ENCODE measurements around the gene TANC1. TPM values are rescaled to one million over a fixed set of nuclear protein-coding genes. Genes with fewer than 3 reads are reported as not detected.

Gene TANC1
- total and polyA plus RNA-seq, 2 of the 4 experiments (the other 2 are of a cell fraction) = 10.2 to 12.9 TPM

DNA sequence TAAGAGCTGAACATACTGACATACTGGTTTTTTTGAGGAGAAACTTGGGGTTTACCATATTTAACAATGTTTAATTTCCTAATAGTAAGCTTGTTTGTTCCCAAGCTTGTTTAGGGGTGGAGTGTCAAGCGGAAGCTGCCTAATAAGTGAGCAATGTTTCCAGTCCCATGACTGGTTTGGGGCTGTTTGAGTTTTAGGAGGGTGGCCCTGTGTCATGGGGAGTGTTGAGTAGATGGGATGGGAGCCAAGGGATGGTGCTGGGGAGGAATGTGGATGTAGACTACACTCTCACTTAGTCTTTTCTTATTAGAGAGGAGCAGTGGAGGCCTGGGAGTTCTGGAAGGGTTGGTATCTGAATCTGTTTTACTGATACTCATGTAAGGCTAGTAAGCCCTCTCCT, 128.5 kb downstream of the TANC1 start:
- BruUV-seq (replicated peaks) = no TSS peak
- Histone ChIP-seq H4K20me1 (ENCODE audit: insufficient read depth, low read length) (no peaks in the 10 kb centered on the region), H3K9me3 (ENCODE audit: control insufficient read depth, insufficient read depth, low read length) (peaks cover 10% of the 10 kb centered on the region), H3K23ac (ENCODE audit: low read depth, low read length) (no peak overlapping the region), H2BK20ac (ENCODE audit: low read depth, low read length) (no peak overlapping the region; the same call in 1 of the 2 replicates), H3K4me1 (ENCODE audit: control insufficient read depth, insufficient read depth, low read length) (peaks cover 24% of the 10 kb centered on the region), H2BK15ac (ENCODE audit: low read depth, low read length) (no peak overlapping the region), H3K4ac (ENCODE audit: low read depth, low read length) (peak overlapping the region; percentile 30; the same call in 1 of the 2 replicates), H2AK5ac (ENCODE audit: low read depth, low read length) (no peak overlapping the region; the same call in none of the 2 replicates), H2BK120ac (ENCODE audit: low read depth, low read length) (0 out of 2 replicates have a peak overlapping the region, but pooled peaks have one; percentile 57), H3K18ac (ENCODE audit: low read depth, low read length) (no peak overlapping the region), H3K36me3 (ENCODE audit: control insufficient read depth, insufficient read depth, low read length) (peaks cover 4% of the 10 kb centered on the region), H3K27ac (ENCODE audit: insufficient read depth, low read length) (no peak overlapping the region), H3K27me3 (ENCODE audit: control insufficient read depth, insufficient read depth, low read length) (no peaks in the 10 kb centered on the region), H4K5ac (ENCODE audit: low read depth, low read length) (no peak overlapping the region), H3K9me1 (ENCODE audit: insufficient read depth, low read length) (peaks cover 27% of the 10 kb centered on the region), H3K9ac (ENCODE audit: low read depth, low read length) (no peak overlapping the region), H3K79me1 (ENCODE audit: low read depth in 1 of 2, low read length in 2 of 2) (peaks cover 34 to 63% of the 10 kb centered on the region in 2 experiments), H3K4me2 (ENCODE audit: low read depth, low read length) (no peak overlapping the region), H4K91ac (ENCODE audit: insufficient read depth, low read depth, low read length) (no peak overlapping the region; the same call in 1 of the 2 replicates), H4K8ac (ENCODE audit: low read depth in 2 of 2, low read length in 2 of 2) (no peak overlapping the region), H3K14ac (replicated peaks; ENCODE audit: low read depth, low read length) (0 out of 2 replicates have a peak overlapping the region, but pooled peaks have one; percentile 62), H2AK9ac (replicated peaks; ENCODE audit: low read depth, low read length, poor library complexity) (no peak overlapping the region), H2AFZ (replicated peaks; ENCODE audit: low read length, poor library complexity) (no peak overlapping the region), H2BK5ac (ENCODE audit: low read depth, low read length, poor library complexity, severe bottlenecking) (no peak overlapping the region), H3K4me3 (ENCODE audit: insufficient read depth, low read depth, low read length) (no peak overlapping the region), H3K56ac (ENCODE audit: extremely low read depth, insufficient read depth, low read length) (no peak overlapping the region)
- in situ Hi-C loops (cut with MboI; ENCODE audit: low sequenced_read_pairs) (no loop called here), dilution Hi-C loops (cut with HindIII; ENCODE audit: low sequenced_read_pairs, unreplicated experiment) (no loop called here), intact Hi-C loops (cut with micrococcal nuclease) (no loop called here)
- no peak for ATAC-seq (ENCODE audit: low read depth)
- TF ChIP-seq POLR2A (IDR thresholded peaks at IDR 0.05; ENCODE audit: low read depth, low read length) = no peak
- TF ChIP-seq FOS (IDR thresholded peaks at IDR 0.05; ENCODE audit: low read depth, low read length) = no peak
- TF ChIP-seq MXI1 (IDR thresholded peaks at IDR 0.05; ENCODE audit: borderline replicate concordance, low read depth, low read length) = no peak
- TF ChIP-seq, protein P1, sequence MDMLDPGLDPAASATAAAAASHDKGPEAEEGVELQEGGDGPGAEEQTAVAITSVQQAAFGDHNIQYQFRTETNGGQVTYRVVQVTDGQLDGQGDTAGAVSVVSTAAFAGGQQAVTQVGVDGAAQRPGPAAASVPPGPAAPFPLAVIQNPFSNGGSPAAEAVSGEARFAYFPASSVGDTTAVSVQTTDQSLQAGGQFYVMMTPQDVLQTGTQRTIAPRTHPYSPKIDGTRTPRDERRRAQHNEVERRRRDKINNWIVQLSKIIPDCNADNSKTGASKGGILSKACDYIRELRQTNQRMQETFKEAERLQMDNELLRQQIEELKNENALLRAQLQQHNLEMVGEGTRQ (IDR thresholded peaks at IDR 0.05; ENCODE audit: low read depth, low read length) = no peak
- no peak for TF ChIP-seq RFX5 (IDR thresholded peaks at IDR 0.05; ENCODE audit: low read depth, low read length)
- TF ChIP-seq MAFK (IDR thresholded peaks at IDR 0.05; ENCODE audit: low read depth, low read length) = no peak
- TF ChIP-seq NFE2L2 (IDR thresholded peaks at IDR 0.05; ENCODE audit: low read depth, low read length) = no peak
- TF ChIP-seq RCOR1 (IDR thresholded peaks at IDR 0.05; ENCODE audit: insufficient replicate concordance, low read length) = no peak
- TF ChIP-seq, protein P2, sequence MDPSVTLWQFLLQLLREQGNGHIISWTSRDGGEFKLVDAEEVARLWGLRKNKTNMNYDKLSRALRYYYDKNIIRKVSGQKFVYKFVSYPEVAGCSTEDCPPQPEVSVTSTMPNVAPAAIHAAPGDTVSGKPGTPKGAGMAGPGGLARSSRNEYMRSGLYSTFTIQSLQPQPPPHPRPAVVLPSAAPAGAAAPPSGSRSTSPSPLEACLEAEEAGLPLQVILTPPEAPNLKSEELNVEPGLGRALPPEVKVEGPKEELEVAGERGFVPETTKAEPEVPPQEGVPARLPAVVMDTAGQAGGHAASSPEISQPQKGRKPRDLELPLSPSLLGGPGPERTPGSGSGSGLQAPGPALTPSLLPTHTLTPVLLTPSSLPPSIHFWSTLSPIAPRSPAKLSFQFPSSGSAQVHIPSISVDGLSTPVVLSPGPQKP (IDR thresholded peaks at IDR 0.05; ENCODE audit: borderline replicate concordance, low read depth, low read length) = no peak
- no peak for TF ChIP-seq RAD21 (IDR thresholded peaks at IDR 0.05; ENCODE audit: low read length)
- TF ChIP-seq CEBPB (IDR thresholded peaks at IDR 0.05; ENCODE audit: low read depth, low read length) = no peak
- no peak for TF ChIP-seq MAZ (IDR thresholded peaks at IDR 0.05; ENCODE audit: borderline replicate concordance, low read depth, low read length)
- TF ChIP-seq BHLHE40 (IDR thresholded peaks at IDR 0.05; ENCODE audit: low read depth, low read length) = no peak
- TF ChIP-seq, protein P3, sequence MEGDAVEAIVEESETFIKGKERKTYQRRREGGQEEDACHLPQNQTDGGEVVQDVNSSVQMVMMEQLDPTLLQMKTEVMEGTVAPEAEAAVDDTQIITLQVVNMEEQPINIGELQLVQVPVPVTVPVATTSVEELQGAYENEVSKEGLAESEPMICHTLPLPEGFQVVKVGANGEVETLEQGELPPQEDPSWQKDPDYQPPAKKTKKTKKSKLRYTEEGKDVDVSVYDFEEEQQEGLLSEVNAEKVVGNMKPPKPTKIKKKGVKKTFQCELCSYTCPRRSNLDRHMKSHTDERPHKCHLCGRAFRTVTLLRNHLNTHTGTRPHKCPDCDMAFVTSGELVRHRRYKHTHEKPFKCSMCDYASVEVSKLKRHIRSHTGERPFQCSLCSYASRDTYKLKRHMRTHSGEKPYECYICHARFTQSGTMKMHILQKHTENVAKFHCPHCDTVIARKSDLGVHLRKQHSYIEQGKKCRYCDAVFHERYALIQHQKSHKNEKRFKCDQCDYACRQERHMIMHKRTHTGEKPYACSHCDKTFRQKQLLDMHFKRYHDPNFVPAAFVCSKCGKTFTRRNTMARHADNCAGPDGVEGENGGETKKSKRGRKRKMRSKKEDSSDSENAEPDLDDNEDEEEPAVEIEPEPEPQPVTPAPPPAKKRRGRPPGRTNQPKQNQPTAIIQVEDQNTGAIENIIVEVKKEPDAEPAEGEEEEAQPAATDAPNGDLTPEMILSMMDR (conservative IDR thresholded peaks at IDR 0.05; ENCODE audit: low read depth, low read length) = no peak
- no peak for TF ChIP-seq SMC3 (IDR thresholded peaks at IDR 0.05; ENCODE audit: low read depth, low read length)
- TF ChIP-seq CHD1 (IDR thresholded peaks at IDR 0.05; ENCODE audit: low read depth, low read length) = no peak
- WGBS, 2 experiments (ENCODE audit: extremely low coverage in 2 of 2, insufficient read length in 1 of 2) = no CpG with 5 or more reads among the region's 1 CpG
- CTCF ChIA-PET = no interaction called here
- no peak for DNase-seq
- POLR2A ChIA-PET (ENCODE audit: unreplicated experiment) = no interaction called here

All from IMR-90 (cell line).